Effector memory CD4-positive, alpha-beta T cell (primary cell): ENCODE data around the gene JPH3.
"Not testable (repeated sequence)": the region's sequence is repeated elsewhere in the genome, so short reads cannot be mapped to it uniquely, and the experiment has no call there.

Experiments
- DNase-seq, 3 donors: peaks; one replicate each; pipeline ENCODE4 v3.0.0-alpha.2; 2020
- H3K27ac ChIP-seq: 2 replicates; pipeline ENCODE4 v1.7.0; 2013; ENCODE audit warnings: mild to moderate bottlenecking, low read length, moderate library complexity; ENCODE audit not compliant: insufficient read depth, poor library complexity, severe bottlenecking
- H3K27me3 ChIP-seq: replicated peaks from 2 replicates; pipeline ENCODE4 v1.7.0; 2013; ENCODE audit warnings: mild to moderate bottlenecking, low read length; ENCODE audit not compliant: insufficient read depth, control insufficient read depth, poor library complexity, severe bottlenecking
- H3K36me3 ChIP-seq: 2 replicates; pipeline ENCODE4 v1.7.0; 2013; ENCODE audit warnings: mild to moderate bottlenecking, low read length, moderate library complexity; ENCODE audit not compliant: control insufficient read depth, insufficient read depth
- H3K4me1 ChIP-seq: 2 replicates; pipeline ENCODE4 v1.7.0; 2013; ENCODE audit warnings: low read length, mild to moderate bottlenecking; ENCODE audit not compliant: control insufficient read depth, insufficient read depth, poor library complexity, severe bottlenecking
- H3K4me3 ChIP-seq: 2 replicates; pipeline ENCODE4 v1.7.0; 2013; ENCODE audit warnings: low read length, low read depth, mild to moderate bottlenecking; ENCODE audit not compliant: insufficient read depth, poor library complexity, severe bottlenecking
- H3K9me3 ChIP-seq: 2 replicates; pipeline ENCODE4 v1.7.0; 2013; ENCODE audit warnings: mild to moderate bottlenecking, low read length, moderate library complexity; ENCODE audit not compliant: control insufficient read depth

The JPH3 gene

GRCh38 chr16:87726577-87726976, 124.3 kb downstream of the JPH3 start:
- H3K4me1 ChIP-seq, H3K27ac ChIP-seq, DNase-seq, H3K9me3 ChIP-seq, H3K27me3 ChIP-seq, H3K4me3 ChIP-seq: not testable (repeated sequence)
- peaks cover 57% of the 10 kb centered on the region for H3K36me3 ChIP-seq

DNA sequence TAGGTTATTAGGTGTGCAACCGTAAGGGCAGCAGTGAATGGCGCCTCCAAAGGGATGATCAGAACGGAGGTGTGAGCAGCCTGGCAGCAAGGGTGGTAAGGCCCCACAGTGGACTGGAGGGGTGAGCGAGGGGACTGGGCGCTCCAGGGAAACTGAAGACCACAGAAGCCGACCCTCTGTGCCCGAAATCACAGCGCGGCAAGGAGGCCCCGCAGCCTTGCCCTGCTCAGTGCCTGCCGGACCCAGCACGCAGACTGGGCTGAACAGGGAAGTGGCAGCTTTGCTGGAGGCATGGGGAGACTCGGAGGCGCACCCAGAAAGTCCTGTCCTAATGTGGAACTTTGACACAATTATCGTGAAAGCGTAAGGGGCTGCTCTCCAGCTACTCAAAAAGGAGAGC, 125.0 kb downstream of the JPH3 start:
- DNase-seq, result no peak
- Histone ChIP-seq H3K4me1 (no peaks in the 10 kb centered on the region), H3K9me3 (no peaks in the 10 kb centered on the region), H3K4me3 (no peak overlapping the region), H3K27me3 (no peaks in the 10 kb centered on the region), H3K27ac (no peak overlapping the region), H3K36me3 (peaks cover 50% of the 10 kb centered on the region)

DNA sequence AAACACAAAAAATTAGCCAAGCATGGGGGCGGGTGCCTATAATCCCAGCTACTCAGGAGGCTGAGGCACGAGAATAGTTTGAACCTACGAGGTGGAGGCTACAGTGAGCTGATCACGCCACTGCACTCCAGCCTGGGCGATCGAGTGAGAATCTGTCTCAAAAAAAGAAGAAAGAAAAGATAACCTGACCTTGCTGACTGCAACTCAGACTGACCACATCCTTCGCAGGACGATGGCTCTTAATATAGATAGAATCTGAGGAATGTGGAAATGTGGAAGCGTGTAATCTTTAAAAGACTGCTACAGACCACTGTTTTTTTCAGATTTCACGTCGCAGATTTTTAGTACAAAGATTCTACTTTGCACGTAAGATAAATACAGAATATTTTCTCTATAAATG, 125.7 kb downstream of the JPH3 start:
- DNase-seq, result no peak
- no peak overlapping the region for H3K27ac ChIP-seq

GRCh38 chr16:87729266-87729954, 127.1 kb downstream of the JPH3 start:
- DNase-seq, result no peak
- H3K9me3 ChIP-seq, result no peaks in the 10 kb centered on the region
- H3K4me1 ChIP-seq, result no peaks in the 10 kb centered on the region
- H3K4me3 ChIP-seq, result no peak overlapping the region
- peaks cover 39% of the 10 kb centered on the region for H3K36me3 ChIP-seq
- no peak overlapping the region for H3K27ac ChIP-seq
- H3K27me3 ChIP-seq, result no peaks in the 10 kb centered on the region

More for the DNA sequence above, 125.7 kb downstream of the JPH3 start:
- peaks cover 43% of the 10 kb centered on the region for H3K36me3 ChIP-seq
- no peaks in the 10 kb centered on the region for H3K27me3 ChIP-seq
- no peaks in the 10 kb centered on the region for H3K9me3 ChIP-seq
- no peak overlapping the region for H3K4me3 ChIP-seq
- H3K4me1 ChIP-seq, result no peaks in the 10 kb centered on the region

DNA sequence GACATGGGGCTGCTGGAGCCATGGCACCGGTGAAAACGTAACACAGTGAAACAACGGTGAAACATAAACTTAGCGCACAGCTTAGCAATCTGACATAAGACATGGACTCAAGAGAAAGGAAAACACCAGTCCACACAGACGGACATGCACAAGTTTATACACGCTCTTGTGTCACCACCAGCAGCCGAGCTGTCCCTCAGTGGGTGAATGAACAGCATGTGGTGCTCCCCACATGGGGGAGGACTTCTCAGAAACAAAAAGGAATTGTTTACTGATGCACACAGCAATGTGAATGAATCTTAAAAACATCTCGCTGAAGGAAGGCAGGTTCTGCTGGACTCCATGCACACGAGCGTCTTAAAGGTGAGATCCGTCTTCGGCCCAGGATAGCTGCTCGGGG, 129.3 kb downstream of the JPH3 start:
- H3K4me3 ChIP-seq, result no peak overlapping the region
- no peaks in the 10 kb centered on the region for H3K4me1 ChIP-seq
- no peak overlapping the region for H3K27ac ChIP-seq
- H3K36me3 ChIP-seq, result peaks cover 32% of the 10 kb centered on the region
- DNase-seq, result no peak
- H3K27me3 ChIP-seq, result no peaks in the 10 kb centered on the region
- no peaks in the 10 kb centered on the region for H3K9me3 ChIP-seq

DNA sequence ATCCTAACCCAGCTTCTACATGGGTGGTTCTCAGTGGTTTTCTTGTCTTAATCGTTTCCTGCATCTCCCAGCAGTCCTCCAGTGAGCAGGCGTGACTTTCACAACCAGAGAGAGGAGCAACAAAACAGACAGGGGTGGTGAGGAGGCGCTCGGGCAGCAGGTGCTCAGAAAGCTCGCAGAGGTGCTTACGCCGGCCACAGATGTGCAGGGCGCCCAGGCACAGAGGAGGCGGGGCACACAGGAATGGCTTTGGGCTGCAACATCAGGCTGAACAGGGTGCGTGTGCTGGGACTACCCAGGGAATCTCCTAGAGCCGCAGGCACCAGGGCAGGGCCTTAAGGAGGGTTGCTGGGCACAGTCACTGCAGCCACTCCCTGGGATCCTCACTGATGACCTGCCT, 130.9 kb downstream of the JPH3 start:
- peaks cover 29% of the 10 kb centered on the region for H3K36me3 ChIP-seq
- H3K27me3 ChIP-seq, result no peaks in the 10 kb centered on the region
- H3K27ac ChIP-seq, result no peak overlapping the region
- no peak for DNase-seq
- no peak overlapping the region for H3K4me3 ChIP-seq
- no peaks in the 10 kb centered on the region for H3K4me1 ChIP-seq
- H3K9me3 ChIP-seq, result no peaks in the 10 kb centered on the region

DNA sequence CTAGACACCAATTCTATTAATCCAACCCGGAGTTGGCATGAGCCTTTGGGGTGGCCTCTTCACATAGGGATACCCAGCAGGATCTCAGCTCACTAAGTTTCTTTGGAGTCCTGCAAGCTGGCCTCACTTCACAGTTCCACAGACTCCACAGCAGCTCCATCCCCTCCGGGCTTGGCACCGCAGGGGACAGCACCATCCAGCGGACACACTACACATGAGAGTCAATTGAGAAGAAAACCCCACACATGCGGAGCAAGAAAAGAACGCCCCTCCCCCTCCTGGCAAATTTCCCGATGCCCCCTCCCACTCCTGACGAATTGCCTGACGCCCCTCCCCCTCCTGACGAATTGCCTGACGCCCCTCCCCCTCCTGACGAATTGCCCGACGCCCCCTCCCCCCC, 132.3 kb downstream of the JPH3 start:
- no peak for DNase-seq
- no peaks in the 10 kb centered on the region for H3K9me3 ChIP-seq
- H3K36me3 ChIP-seq, result peaks cover 17% of the 10 kb centered on the region
- H3K27ac ChIP-seq, result no peak overlapping the region
- H3K4me3 ChIP-seq, result no peak overlapping the region
- no peaks in the 10 kb centered on the region for H3K27me3 ChIP-seq
- no peaks in the 10 kb centered on the region for H3K4me1 ChIP-seq

DNA sequence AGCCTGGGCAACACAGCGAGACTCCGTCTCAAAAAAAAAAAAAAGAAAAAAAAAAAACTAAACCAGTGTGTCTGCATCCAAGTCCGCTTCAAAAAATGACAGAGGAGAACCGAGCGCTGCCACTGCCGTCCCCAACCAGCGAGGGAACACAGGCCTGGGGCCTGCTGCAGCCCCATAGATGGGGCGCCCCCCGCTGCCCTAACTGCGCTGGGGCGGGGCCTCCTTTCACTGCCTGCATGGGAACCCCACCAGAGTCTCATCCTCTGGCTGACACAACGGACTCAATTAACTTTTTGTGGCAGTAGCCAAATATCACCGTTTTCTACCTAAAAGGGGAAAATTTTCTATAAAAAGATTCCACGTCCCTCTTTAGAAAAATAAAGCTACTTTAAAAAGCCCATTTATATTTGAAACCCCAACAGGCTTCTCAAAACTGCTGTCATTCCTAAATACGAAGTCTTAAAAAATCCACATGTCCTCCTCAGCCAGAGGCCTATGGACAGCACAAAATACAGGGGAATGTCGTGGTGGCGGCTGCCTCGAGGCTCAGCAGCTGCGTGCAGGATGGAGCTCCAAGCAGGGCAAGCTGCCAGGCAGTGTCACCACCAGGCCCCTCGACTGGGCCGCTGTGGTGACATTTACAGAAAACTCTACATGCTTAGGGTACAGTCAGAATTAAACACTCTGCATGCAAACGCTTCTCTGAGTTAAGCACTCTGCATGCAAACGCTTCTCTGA, 133.1 kb downstream of the JPH3 start:
- H3K9me3 ChIP-seq, result no peaks in the 10 kb centered on the region
- DNase-seq, result no peak
- no peaks in the 10 kb centered on the region for H3K4me1 ChIP-seq
- no peak overlapping the region for H3K27ac ChIP-seq
- H3K36me3 ChIP-seq, result peaks cover 18% of the 10 kb centered on the region
- H3K4me3 ChIP-seq, result no peak overlapping the region
- H3K27me3 ChIP-seq, result no peaks in the 10 kb centered on the region

DNA sequence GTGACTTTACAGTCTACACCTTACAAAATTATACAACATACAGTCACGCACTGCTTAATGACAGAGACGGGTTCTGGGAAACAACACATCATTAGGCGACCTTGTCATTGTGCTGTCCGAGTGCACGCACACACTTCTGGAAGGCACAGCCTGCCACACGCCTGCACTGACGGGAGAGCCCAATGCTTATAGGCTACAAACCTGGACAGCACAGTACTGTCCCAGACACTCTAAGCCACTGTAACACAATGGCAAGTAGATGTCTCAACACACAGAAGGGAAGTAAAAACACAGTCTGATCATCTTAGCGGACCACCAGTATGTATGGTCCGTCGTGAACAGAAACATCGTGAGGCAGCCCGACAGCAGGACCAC, 133.7 kb downstream of the JPH3 start:
- no peak for DNase-seq
- Histone ChIP-seq H3K4me1 (no peaks in the 10 kb centered on the region), H3K27me3 (no peaks in the 10 kb centered on the region), H3K36me3 (peaks cover 21% of the 10 kb centered on the region), H3K27ac (no peak overlapping the region), H3K9me3 (no peaks in the 10 kb centered on the region), H3K4me3 (no peak overlapping the region)

GRCh38 chr16:87739801-87740200, 137.5 kb downstream of the JPH3 start:
- Histone ChIP-seq H3K27ac (no peak overlapping the region), H3K9me3 (no peaks in the 10 kb centered on the region), H3K27me3 (no peaks in the 10 kb centered on the region), H3K36me3 (peaks cover 41% of the 10 kb centered on the region), H3K4me3 (no peak overlapping the region), H3K4me1 (no peaks in the 10 kb centered on the region)
- DNase-seq, result no peak
